Loucy (cell line): Measurements from ENCODE around the gene HOXA6.

Experiments used
- CTCF ChIP-seq: fragments of 200-600 bp; sonication (generic); conservative IDR thresholded peaks from 2 replicates; pipeline ENCODE4 v1.5.1; 2014; ENCODE audit warnings: mild to moderate bottlenecking, antibody characterized with exemption, low read length
- EZH2phosphoT487 ChIP-seq: fragments of 200-600 bp; IDR thresholded peaks from 2 replicates; pipeline ENCODE4 v1.6.1; 2018; ENCODE audit warnings: antibody characterized with exemption, mild to moderate bottlenecking, moderate library complexity, borderline replicate concordance

- TF ChIP-seq EZH2phosphoT487 (no peak), CTCF (no peak)
Measured at GRCh38 chr7:27161721-27162560, 14.4 kb upstream of the HOXA6 start.
